ENCODE results near the gene FERMT3. TPM values are rescaled to one million over a fixed set of nuclear protein-coding genes. Genes with fewer than 3 reads are reported as not detected.

The FERMT3 gene
- total RNA-seq, 2 experiments from 2014 or later = 220 to 223 TPM

- CTCF ChIA-PET = interaction anchor here (1.2 to 6.6 kb wide), 3 partner anchors 10 to 95 kb away, joined by 3 to 41 read pairs (median 7); partner anchors contain the start of genes NUDT22 and TRPT1
- POLR2A ChIA-PET = interaction anchor here (5.2 to 5.9 kb wide), 2 partner anchors 16 to 22 kb away, joined by 70 to 106 read pairs; partner anchors contain the start of genes NUDT22, STIP1 and TRPT1
Measured at GRCh38 chr11:64209563-64209843, 3.0 kb downstream of the FERMT3 start.

GRCh38 chr11:64210301-64211020, 3.9 kb downstream of the FERMT3 start:
- ChIA-PET POLR2A (interaction anchor here (0.7 to 5.9 kb wide), 2 partner anchors 10 to 15 kb away, joined by 3 to 70 read pairs; partner anchors contain the start of genes NUDT22 and TRPT1), CTCF (interaction anchor here (1.2 to 1.5 kb wide), 2 partner anchors 9 to 94 kb away, joined by 3 to 7 read pairs; no protein-coding TSS in a partner anchor)

GRCh38 chr11:64211181-64211872, 4.8 kb downstream of the FERMT3 start:
- POLR2A ChIA-PET = interaction anchor here (5.9 kb wide), 1 partner anchor 14 kb away, joined by 70 read pairs; the partner anchor contains the start of genes NUDT22 and TRPT1
- CTCF ChIA-PET = no interaction called here

- ChIA-PET POLR2A (no interaction called here), CTCF (interaction anchor here (2.6 kb wide), 1 partner anchor 10 kb away, joined by 14 read pairs; the partner anchor contains the start of gene FERMT3)
Measured at GRCh38 chr11:64216879-64217278, 10.4 kb downstream of the FERMT3 start.

DNA sequence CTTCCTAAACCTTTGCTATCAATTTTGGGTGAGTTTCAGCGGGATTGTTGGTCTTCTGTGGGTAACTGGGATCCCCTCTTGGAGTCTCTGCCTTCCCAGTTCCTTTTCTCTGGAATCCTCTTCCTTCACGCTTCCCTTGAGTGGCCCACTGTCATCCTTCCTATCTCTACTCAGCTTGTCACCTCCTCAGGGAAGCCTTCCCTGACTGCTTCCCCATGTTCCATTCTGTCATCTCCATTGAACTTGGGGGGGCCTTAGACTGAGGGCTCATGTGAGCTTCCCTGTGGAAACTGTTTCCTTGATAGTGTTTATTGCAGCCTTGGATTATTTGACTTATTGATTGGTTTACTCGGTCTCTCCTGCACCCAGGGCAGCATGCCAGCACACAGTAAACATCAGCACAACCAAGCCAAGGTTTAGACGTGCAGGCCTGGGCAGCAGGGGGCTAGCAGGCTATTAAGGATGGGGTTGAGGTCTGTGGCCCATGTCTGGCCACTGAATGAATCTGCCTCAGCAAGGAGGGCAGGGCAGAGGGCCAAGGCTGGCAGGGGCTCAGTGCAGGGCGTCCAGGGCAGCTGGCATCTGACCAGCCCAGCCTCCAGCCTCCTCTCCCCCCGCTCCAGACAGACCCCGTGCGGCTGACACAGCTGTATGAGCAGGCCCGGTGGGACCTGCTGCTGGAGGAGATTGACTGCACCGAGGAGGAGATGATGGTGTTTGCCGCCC, 12.3 kb downstream of the FERMT3 start:
- POLR2A ChIA-PET = interaction anchor here (0.7 kb wide), 1 partner anchor 12 kb away, joined by 3 read pairs; the partner anchor contains the start of gene FERMT3
- CTCF ChIA-PET = interaction anchor here (2.4 to 2.6 kb wide), 2 partner anchors 9 to 11 kb away, joined by 7 to 14 read pairs; partner anchors contain the start of gene FERMT3

GRCh38 chr11:64219354-64219684, 12.8 kb downstream of the FERMT3 start:
- CTCF ChIA-PET = interaction anchor here (1.4 to 2.4 kb wide), 2 partner anchors 9 to 82 kb away, joined by 3 to 7 read pairs; no protein-coding TSS in a partner anchor

DNA sequence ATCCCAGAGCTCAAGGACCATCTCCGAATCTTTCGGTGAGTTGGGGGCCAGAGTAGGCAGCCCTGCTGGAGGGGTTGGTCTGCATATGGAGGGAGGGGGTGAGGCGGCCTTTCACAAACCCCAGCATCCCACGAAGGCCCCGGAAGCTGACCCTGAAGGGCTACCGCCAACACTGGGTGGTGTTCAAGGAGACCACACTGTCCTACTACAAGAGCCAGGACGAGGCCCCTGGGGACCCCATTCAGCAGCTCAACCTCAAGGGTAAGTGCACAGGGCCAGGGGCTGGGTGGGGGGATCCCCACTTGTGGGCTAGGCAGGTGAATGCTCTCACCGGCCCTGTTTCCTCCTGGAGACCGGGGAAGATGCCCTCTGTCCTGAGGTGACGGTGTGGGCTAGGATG, 13.2 kb downstream of the FERMT3 start:
- ChIA-PET POLR2A (interaction anchor here (0.6 kb wide), 1 partner anchor 11 kb away, joined by 3 read pairs; no protein-coding TSS in a partner anchor), CTCF (interaction anchor here (1.4 to 2.4 kb wide), 2 partner anchors 10 to 82 kb away, joined by 3 to 7 read pairs; no protein-coding TSS in a partner anchor)

More at GRCh38 chr11:64219354-64219684, 12.8 kb downstream of the FERMT3 start:
- POLR2A ChIA-PET = interaction anchor here (0.6 kb wide), 1 partner anchor 11 kb away, joined by 3 read pairs; no protein-coding TSS in a partner anchor

GRCh38 chr11:64220271-64220670, 13.8 kb downstream of the FERMT3 start:
- CTCF ChIA-PET = interaction anchor here (1.4 to 2.4 kb wide), 2 partner anchors 10 to 81 kb away, joined by 3 to 7 read pairs; no protein-coding TSS in a partner anchor
- POLR2A ChIA-PET = no interaction called here

GRCh38 chr11:64220798-64221197, 14.3 kb downstream of the FERMT3 start:
- POLR2A ChIA-PET = no interaction called here
- CTCF ChIA-PET = interaction anchor here (1.4 kb wide), 1 partner anchor 81 kb away, joined by 3 read pairs; no protein-coding TSS in a partner anchor

DNA sequence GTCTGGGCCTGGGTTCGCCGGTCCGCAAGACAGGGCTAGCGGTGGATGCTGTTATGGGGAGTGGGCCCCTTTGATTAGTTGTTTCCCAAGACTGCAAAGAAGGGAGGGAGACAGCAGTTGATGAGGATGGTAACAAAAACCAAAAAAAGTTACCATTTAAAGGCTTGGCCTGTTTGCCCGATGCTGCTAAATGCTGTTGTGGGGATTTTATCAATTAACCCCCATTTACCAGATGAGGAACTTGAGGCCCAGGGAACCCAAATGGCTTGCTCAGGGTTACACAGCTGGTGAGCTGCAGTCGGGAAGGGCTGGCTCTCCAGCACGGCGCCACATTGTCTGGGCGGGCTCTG, 16.1 kb downstream of the FERMT3 start:
- ChIA-PET POLR2A (interaction anchor here (4.6 kb wide), 1 partner anchor 14 kb away, joined by 70 read pairs; the partner anchor contains the start of gene FERMT3), CTCF (interaction anchor here (5.3 kb wide), 1 partner anchor 16 kb away, joined by 41 read pairs; the partner anchor contains the start of gene FERMT3)

GRCh38 chr11:64223001-64223651, 16.6 kb downstream of the FERMT3 start:
- ChIA-PET CTCF (interaction anchor here (1.5 to 5.3 kb wide), 2 partner anchors 17 to 20 kb away, joined by 3 to 41 read pairs; partner anchors contain the start of gene FERMT3), POLR2A (interaction anchor here (0.6 to 4.6 kb wide), 3 partner anchors 15 to 39 kb away, joined by 3 to 70 read pairs (median 4); partner anchors contain the start of gene FERMT3)

DNA sequence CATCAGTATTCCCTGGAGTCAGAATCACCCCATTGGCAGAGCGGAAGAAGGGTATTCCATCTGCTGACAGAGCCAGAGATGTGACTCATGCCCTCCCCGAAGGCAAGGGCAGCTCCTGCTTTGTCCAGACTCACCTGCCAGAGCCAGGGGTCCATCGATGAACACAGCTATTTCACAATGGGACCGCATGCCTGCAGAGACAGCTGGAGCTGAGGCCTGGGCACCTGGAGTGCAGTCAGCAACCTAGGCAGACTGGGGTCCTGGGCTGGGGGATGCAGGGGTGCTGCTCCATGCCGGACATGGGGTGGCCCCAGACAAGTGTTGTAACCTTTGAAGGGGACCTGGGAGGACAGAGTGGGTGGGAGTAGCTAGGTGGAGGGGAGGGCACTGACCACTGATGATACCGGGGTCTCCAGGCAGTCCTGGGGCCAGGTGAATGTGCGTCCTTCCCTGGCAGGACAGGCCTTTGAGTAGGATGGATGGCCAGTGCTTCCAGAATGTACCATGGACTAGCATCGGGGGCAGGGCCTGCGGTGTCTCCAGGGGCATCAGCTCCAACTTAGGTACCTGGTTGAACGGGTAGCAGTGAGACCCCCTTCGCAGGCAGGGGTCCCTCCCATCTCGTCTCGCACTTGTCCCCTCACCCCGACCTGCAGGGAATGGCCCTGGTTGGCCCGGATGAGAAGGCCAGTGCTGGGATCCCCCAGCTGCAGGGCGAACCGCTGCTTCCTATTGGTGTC, 17.8 kb downstream of the FERMT3 start:
- POLR2A ChIA-PET = interaction anchor here (0.6 to 4.6 kb wide), 6 partner anchors 16 to 45 kb away, joined by 3 to 70 read pairs (median 4); partner anchors contain the start of gene FERMT3
- CTCF ChIA-PET = interaction anchor here (0.7 to 5.3 kb wide), 3 partner anchors 18 to 38 kb away, joined by 3 to 41 read pairs (median 4); partner anchors contain the start of genes FERMT3 and STIP1

DNA sequence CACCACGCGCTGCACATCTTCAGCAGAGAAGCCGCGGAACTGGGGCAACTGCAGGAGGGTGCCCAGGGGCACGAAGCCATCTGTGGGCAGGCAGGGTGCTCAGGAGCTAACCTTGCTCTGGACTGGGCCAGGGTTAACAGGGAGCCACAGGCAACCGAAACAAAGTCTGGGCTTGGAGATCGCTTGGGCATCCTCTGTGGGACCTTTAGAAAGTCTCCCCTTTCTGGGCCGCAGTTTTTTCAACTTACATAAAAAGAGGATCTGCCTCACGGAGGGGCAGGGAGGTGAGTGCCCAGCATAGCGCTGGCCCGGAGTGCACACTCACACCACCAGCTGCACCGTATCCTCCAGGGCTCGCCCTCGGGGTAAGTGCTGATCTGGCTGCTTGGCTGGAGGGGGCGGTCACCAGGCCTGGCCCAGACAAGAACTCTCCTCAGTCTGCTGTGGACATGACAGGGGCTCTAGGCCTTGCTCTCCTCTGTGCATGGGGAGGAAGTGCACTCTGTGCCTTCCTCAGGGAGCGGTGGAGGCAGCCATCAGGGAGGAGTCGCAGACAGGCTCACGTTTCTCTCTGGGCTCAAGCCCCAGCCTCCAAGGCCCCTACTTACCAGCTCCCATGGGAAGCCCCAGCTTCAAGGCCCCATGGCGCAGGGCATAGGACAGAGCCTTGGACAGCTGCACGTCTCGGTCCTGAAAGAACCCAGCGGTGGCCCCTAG, 18.5 kb downstream of the FERMT3 start:
- CTCF ChIA-PET = interaction anchor here (0.7 to 5.3 kb wide), 2 partner anchors 19 to 39 kb away, joined by 4 to 41 read pairs; partner anchors contain the start of genes FERMT3 and STIP1
- POLR2A ChIA-PET = interaction anchor here (0.6 to 4.6 kb wide), 4 partner anchors 17 to 44 kb away, joined by 3 to 70 read pairs (median 4); partner anchors contain the start of gene FERMT3

DNA sequence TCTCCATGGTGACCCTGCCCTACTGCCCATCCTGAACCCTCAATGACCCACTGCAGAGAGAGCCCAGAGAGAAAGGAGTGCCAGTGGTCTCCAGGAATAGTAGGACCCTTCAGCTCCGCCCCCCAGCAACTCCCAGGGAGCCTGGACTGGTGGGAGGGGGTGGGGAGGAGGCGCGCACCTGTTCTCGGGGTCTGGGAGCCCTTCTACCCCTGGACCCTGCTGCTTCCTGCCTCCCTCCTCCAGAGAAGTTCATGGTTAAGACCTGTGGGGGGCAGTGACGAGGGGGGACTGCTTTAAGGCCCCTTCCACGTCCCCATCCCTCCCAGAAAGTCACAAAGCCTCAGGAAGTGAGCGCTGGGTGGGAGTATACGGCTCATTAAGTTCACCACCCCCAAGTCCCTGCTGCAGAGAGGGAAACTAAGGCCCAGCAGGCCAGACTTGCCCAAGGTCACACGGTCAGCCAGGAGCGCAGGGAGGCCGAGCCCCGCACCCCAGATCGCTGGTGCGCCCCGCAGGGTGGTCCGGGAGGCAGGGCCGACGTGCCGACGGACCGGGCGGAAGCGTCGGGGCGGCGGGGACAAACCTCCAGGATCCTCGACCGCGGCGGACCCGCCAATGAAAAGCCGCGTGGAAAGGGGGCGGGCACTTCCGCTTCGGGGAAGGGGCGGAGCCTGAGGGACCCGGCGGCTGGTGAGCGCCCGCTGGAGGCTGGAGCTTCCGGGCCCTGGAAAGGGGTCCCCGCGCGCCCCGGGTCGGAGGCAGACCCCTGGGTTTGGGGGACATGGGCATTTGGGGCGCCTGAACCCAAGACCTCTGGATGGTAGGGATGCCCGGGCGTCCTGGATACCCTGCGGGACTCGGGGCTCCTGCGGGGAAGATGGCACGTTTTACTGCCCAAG, 19.3 kb downstream of the FERMT3 start, which contains the start of the genes NUDT22 and TRPT1:
Gene NUDT22, plus strand, starts transcription at position 667 of the 899 bp plus-strand sequence. CDS start 379 bp downstream, outside the sequence.
Gene TRPT1, minus strand, starts transcription at position 579 of the 899 bp plus-strand sequence. Its CDS starts 326 bp downstream, at position 253.
- POLR2A ChIA-PET = interaction anchor here (0.6 to 4.6 kb wide), 9 partner anchors 15 to 84 kb away, joined by 3 to 70 read pairs (median 5); partner anchors contain the start of gene FERMT3
- CTCF ChIA-PET = interaction anchor here (0.5 to 5.3 kb wide), 5 partner anchors 13 to 1451 kb away, joined by 3 to 41 read pairs (median 3); partner anchors contain the start of gene FERMT3

GRCh38 chr11:64226507-64227051, 20.1 kb downstream of the FERMT3 start:
- POLR2A ChIA-PET = interaction anchor here (0.6 to 4.6 kb wide), 8 partner anchors 15 to 84 kb away, joined by 3 to 70 read pairs (median 6); partner anchors contain the start of gene FERMT3
- CTCF ChIA-PET = interaction anchor here (0.5 to 5.3 kb wide), 6 partner anchors 10 to 1452 kb away, joined by 3 to 41 read pairs (median 3); partner anchors contain the start of gene FERMT3

Measured in activated CD8-positive, alpha-beta memory T cell treated with anti-CD3 and anti-CD28 coated beads for 36 hours (primary cell).